HG02870 (cell line): ENCODE results near the gene FCER1A.

Experiments used
- ATAC-seq: cut with Tn5 transposase; IDR thresholded peaks from one replicate; pipeline ENCODE4 v1.9.1; 2021; ENCODE audit warnings: mild to moderate bottlenecking, moderate library complexity; ENCODE audit not compliant: unreplicated experiment

The FCER1A gene

GRCh38 chr1:159302095-159302494, at the start of gene FCER1A:
Gene FCER1A, plus strand, starts transcription at chr1:159302336. Its CDS starts 29 bp downstream, at chr1:159302365.
- no peak for ATAC-seq

GRCh38 chr1:159261311-159261710, 40.8 kb upstream of the FCER1A start:
- ATAC-seq = no peak

- ATAC-seq = no peak
Measured at GRCh38 chr1:159261721-159262494, 40.2 kb upstream of the FCER1A start.

- no peak for ATAC-seq
Measured at GRCh38 chr1:159266832-159267231, 35.3 kb upstream of the FCER1A start.

GRCh38 chr1:159274631-159275030, 27.5 kb upstream of the FCER1A start:
- ATAC-seq = no peak

GRCh38 chr1:159275891-159276290, 26.2 kb upstream of the FCER1A start:
- no peak for ATAC-seq

- no peak for ATAC-seq
Measured at GRCh38 chr1:159279773-159280172, 22.4 kb upstream of the FCER1A start.

GRCh38 chr1:159282118-159282517, 20.0 kb upstream of the FCER1A start:
- ATAC-seq = no peak

- ATAC-seq = no peak
Measured at GRCh38 chr1:159289060-159289459, 13.1 kb upstream of the FCER1A start.

GRCh38 chr1:159291424-159291823, 10.7 kb upstream of the FCER1A start:
- ATAC-seq = no peak

- ATAC-seq = no peak
Measured at GRCh38 chr1:159296706-159297375, 5.3 kb upstream of the FCER1A start.

GRCh38 chr1:159300146-159300545, 2.0 kb upstream of the FCER1A start:
- no peak for ATAC-seq

GRCh38 chr1:159307346-159308020, 5.3 kb downstream of the FCER1A start:
- ATAC-seq = no peak

- no peak for ATAC-seq
Measured at GRCh38 chr1:159311679-159312078, 9.5 kb downstream of the FCER1A start.

GRCh38 chr1:159315381-159315780, 13.2 kb downstream of the FCER1A start:
- no peak for ATAC-seq

- no peak for ATAC-seq
Measured at GRCh38 chr1:159318784-159319551, 16.8 kb downstream of the FCER1A start.

- no peak for ATAC-seq
Measured at GRCh38 chr1:159334797-159335196, 32.7 kb downstream of the FCER1A start.

- no peak for ATAC-seq
Measured at GRCh38 chr1:159338018-159338417, 35.9 kb downstream of the FCER1A start.

GRCh38 chr1:159339536-159339935, 37.4 kb downstream of the FCER1A start:
- ATAC-seq = no peak

GRCh38 chr1:159341736-159342135, 39.6 kb downstream of the FCER1A start:
- ATAC-seq = no peak
